NCI-H1105 (cell line): ENCODE measurements around the gene GAK.

Source experiments
- DNase-seq: peaks from one replicate; lab custom pipeline; 2025; lab: John Stamatoyannopoulos, UW

Gene GAK

GRCh38 chr4:887034-887763 lies 44.9 kb downstream of the GAK start:
- no peak for DNase-seq

GRCh38 chr4:886244-886643 lies 45.9 kb downstream of the GAK start:
- no peak for DNase-seq

GRCh38 chr4:885353-885752 lies 46.8 kb downstream of the GAK start:
- no peak for DNase-seq

- no peak for DNase-seq
These were observed 47.2 kb downstream of the GAK start for GRCh38 chr4:884896-885295.

GRCh38 chr4:884259-884658 lies 47.9 kb downstream of the GAK start:
- DNase-seq, result no peak

GRCh38 chr4:883377-884095 lies 48.6 kb downstream of the GAK start:
- DNase-seq, result no peak

- no peak for DNase-seq
These were observed 49.5 kb downstream of the GAK start for GRCh38 chr4:882646-883045.

- no peak for DNase-seq
These were observed 50.4 kb downstream of the GAK start for GRCh38 chr4:881709-882108.

- DNase-seq, result no peak
These were observed 51.3 kb downstream of the GAK start for GRCh38 chr4:880684-881405.

- DNase-seq, result no peak
These were observed 52.4 kb downstream of the GAK start for GRCh38 chr4:879729-880077.

- DNase-seq, result no peak
These were observed 53.1 kb downstream of the GAK start for GRCh38 chr4:878796-879728.

- no peak for DNase-seq
These were observed 54.6 kb downstream of the GAK start for GRCh38 chr4:877502-877901.

GRCh38 chr4:876780-877179 lies 55.3 kb downstream of the GAK start:
- DNase-seq, result no peak

- DNase-seq, result no peak
These were observed 56.2 kb downstream of the GAK start for GRCh38 chr4:875818-876423.

- no peak for DNase-seq
These were observed 56.9 kb downstream of the GAK start for GRCh38 chr4:874971-875817.

- DNase-seq, result no peak
These were observed 58.1 kb downstream of the GAK start for GRCh38 chr4:874056-874455.

GRCh38 chr4:872241-872981 lies 59.7 kb downstream of the GAK start:
- no peak for DNase-seq

GRCh38 chr4:871484-871883 lies 60.6 kb downstream of the GAK start:
- DNase-seq, result no peak

- no peak for DNase-seq
These were observed 61.2 kb downstream of the GAK start for GRCh38 chr4:870951-871350.

- no peak for DNase-seq
These were observed 62.3 kb downstream of the GAK start for GRCh38 chr4:869776-870175.
